ENCODE results near the gene ALDH3B1.
"Not testable (repeated sequence)": the region's sequence is repeated elsewhere in the genome, so short reads cannot be mapped to it uniquely, and the experiment has no call there.

DNA sequence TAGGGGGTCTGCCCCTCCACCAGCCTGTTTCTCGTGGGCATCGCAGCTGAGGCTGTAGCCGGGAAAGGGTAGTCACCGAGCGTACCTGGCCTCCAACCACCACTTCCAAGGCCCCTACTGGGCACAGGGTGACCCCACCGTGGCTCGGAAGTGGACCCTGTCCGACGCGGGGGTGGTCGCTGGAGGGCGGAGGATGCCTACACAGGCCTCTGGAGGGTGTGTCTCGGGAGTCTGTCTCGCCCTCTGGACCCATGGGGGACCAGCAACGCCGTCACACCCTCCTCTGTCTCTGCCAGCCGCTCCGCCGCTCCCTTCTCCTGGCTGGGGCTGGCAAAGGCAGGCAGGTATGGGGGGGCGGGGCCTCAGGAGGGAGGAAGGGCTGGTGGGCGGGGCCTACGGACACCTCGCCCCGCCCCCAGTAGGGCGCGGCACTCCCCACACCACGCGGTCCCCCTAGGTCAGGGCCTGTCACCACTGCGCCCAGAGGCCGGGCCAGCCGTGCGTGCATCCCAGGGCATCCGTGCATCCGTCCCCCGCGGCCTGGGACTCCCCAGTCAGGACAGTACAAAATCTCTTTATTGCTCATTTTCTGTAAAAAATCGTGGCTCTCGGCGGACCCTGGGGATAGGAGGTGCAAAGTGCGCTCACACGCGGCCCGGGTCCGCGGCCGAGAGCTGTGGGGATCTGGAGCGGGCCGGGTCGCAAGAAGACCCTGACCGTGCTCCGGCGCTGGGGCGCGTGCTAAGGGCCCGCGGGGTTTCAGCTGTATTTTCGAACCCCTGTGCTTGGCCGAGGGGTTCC, 19.4 kb upstream of the ALDH3B1 start:
- TF ChIP-seq, protein P1, sequence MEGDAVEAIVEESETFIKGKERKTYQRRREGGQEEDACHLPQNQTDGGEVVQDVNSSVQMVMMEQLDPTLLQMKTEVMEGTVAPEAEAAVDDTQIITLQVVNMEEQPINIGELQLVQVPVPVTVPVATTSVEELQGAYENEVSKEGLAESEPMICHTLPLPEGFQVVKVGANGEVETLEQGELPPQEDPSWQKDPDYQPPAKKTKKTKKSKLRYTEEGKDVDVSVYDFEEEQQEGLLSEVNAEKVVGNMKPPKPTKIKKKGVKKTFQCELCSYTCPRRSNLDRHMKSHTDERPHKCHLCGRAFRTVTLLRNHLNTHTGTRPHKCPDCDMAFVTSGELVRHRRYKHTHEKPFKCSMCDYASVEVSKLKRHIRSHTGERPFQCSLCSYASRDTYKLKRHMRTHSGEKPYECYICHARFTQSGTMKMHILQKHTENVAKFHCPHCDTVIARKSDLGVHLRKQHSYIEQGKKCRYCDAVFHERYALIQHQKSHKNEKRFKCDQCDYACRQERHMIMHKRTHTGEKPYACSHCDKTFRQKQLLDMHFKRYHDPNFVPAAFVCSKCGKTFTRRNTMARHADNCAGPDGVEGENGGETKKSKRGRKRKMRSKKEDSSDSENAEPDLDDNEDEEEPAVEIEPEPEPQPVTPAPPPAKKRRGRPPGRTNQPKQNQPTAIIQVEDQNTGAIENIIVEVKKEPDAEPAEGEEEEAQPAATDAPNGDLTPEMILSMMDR (IDR thresholded peaks at IDR 0.05) = not testable (repeated sequence)
- TF ChIP-seq POLR2A (IDR thresholded peaks at IDR 0.05) = not testable (repeated sequence)

All from testis (tissue), 2 donors.